GM12801 (cell line): ENCODE data around the gene ZER1.

Experiments
- TF ChIP-seq, protein P1 (sequence below): IDR thresholded peaks from one replicate; pipeline ENCODE4 v1.5.1; 2011; ENCODE audit warnings: control low read depth; ENCODE audit not compliant: insufficient read length; ENCODE audit errors: extremely low read depth

ZER1 gene

DNA sequence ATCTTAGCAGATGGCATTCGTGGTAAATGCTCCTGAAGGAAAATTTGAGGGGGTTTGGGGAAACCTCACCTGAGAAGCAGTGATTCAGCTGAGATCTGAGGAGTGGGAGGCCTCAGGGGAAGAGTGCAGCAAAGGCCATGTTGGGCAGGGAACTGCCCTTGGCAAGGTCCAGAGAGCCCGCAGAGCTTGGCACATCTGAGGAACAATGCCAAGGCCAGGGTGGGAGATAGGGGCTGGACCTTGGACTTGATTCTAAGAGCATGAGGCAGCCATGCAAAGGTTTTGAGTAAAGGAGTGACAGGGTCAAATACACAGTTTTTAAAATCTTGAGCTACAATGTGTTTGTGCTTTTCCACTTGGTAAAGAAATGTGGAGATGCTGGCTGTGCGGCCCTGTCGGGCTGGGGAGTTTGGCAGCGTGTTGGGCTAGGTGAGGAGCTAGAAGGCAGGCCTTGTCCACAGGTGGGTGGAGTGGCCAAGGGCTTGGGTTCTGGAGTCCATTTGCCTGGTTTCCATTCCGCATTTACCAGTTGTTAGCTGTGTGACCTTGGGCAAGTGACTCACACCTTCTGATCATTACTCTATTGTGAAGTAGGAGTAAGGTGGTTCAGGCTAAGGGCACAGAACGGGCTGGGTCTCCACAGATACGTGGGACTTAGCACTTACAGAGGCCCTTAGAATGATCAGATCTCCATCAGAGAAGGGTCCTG lies 21.4 kb upstream of the ZER1 start:
- TF ChIP-seq, protein P1, sequence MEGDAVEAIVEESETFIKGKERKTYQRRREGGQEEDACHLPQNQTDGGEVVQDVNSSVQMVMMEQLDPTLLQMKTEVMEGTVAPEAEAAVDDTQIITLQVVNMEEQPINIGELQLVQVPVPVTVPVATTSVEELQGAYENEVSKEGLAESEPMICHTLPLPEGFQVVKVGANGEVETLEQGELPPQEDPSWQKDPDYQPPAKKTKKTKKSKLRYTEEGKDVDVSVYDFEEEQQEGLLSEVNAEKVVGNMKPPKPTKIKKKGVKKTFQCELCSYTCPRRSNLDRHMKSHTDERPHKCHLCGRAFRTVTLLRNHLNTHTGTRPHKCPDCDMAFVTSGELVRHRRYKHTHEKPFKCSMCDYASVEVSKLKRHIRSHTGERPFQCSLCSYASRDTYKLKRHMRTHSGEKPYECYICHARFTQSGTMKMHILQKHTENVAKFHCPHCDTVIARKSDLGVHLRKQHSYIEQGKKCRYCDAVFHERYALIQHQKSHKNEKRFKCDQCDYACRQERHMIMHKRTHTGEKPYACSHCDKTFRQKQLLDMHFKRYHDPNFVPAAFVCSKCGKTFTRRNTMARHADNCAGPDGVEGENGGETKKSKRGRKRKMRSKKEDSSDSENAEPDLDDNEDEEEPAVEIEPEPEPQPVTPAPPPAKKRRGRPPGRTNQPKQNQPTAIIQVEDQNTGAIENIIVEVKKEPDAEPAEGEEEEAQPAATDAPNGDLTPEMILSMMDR, result no peak

DNA sequence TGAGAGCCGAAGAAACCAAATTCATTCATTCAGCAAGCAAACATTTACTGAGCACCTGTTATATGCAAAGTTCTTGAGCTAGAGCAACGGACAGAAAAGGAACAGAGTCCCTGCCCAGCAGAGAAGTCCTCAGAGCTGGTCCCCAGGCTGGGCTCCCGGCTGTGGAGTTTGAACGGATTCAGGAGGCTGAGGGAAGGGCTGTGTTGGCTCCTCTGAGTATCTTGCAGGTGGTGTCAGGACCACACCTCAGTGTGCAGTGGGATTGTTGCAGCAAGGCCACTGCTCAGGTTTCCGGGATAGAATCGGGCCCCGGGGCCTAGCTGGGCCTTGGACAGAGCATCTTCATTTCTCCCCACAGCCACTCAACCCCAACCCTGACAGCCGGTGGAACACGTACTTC lies 20.4 kb upstream of the ZER1 start:
- TF ChIP-seq, protein P1, result no peak

DNA sequence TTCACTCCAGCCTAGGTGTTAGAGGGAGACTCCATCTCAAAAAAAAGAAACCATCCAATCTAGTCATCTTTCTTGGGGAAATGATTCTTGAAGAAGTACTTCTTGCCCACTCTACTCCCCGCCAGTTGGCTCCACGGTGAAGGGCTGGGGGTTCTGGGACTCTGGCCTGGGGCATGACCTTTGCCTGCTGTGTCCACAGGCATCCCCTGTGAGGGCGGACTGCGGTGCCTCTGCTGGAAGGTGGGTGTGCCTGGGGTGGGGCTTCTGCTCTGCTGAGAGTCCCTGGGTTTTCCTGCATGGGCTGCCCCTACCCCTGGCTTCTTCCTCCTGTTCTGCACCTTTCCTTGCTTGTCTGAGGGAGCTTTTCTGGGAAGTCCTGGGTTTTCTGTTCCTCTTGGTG lies 18.8 kb upstream of the ZER1 start:
- TF ChIP-seq, protein P1, result no peak

DNA sequence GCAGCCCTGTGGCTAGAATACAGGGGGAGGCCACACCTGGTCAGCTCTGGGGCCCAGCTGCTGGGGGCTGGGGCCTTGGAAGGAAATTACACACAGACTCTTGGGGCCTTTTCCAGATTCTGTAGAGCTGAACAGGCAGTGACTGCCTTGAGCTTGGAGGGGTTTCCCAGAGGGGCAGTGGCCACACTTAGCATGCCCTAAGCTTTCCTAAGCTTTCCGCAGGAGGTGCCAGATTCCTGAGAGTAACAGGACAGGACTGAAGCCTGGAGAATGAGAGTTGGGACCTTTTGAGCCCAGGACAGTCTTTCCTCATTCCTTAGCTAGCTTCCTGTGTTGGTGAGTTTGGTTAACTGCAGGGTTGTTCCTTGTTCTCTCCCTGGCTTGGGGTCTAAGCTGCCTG lies 16.7 kb upstream of the ZER1 start:
- TF ChIP-seq, protein P1, result no peak

DNA sequence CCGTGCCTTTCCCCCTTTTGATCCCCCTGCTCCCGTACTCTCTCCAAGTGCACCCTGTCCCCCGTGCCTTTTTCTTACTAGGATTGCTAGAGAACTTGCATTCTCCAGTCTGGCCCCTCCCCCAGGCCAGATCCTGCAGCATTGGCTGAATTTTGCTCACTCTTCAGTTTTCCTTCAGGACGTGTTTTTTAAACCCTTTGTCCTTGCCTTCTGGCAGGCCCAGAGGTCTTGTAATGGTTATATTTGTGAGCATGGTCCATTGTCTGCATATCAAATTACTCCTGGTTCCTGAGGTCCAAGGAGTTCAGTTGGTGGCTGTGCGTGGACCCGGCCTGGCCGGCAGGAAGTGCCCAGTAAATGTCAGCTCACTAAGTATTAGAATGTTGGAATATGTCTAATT lies 15.9 kb upstream of the ZER1 start:
- TF ChIP-seq, protein P1, result no peak

DNA sequence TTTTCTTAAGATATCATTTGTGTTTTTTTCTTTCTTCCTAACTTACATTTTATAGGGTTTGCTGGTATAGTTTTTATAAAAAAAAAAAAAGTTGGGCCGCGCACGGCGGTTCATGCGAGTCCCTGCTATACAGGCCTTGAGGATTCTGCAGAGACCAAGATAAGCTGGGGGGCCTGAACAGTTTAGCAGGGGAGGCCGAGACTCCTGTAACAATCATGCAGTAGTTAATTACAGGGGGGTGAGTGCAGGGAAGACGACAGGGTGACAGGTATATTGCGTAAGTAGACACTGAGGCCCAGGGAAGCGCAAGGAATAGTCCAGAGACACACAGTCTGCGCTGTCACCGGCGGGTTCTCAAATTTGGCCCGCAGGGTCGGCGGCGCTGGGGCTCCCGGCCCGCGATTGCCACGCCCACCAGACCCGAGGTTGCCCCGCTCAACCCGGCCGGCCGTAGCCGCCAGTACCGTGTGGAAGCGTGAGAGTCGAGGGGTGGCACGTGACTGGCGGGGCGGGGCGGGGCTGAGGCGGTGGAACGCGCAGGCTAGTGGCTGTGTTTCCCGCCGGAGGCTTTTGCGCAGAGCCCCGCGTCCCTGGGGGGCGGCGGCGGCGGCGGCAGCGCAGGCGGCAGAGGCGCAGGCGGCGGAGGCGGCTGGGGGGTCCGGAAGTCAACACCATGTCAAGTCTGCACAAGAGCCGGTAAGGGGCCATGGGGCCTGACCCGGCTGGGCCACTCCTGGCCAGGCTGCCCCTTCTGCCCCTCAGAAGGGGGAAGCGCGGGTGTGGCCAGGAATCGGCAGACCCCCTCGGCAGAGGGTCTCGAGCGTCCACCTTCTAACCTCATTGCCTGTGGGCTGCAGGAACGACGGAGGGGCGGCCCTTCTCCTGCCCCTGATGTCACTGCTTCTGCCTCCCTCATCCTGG lies 15.2 kb upstream of the ZER1 start, which contains the start of gene TBC1D13:
TBC1D13 (plus strand) TSS at position 573 of the 921 bp plus-strand sequence; CDS start at position 674, 101 bp downstream.
- TF ChIP-seq, protein P1, result no peak

DNA sequence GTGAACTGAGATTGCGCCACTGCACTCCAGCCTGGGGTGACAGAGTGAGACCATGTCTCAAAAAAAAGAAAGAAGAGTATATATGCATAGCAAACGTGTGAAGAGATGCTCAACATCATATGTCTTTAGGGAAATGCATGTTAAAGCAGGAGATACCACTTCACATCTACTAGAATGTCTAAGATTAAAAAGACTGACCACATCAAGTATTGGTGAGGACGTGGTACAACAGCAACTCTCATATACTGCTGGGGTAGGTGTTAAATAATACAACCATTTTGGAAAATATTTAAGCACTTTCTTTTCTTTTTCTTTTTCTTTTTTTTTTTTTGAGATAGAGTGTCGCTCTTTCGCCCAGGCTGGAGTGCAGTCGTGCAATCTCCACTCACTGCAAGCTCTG lies 13.7 kb upstream of the ZER1 start:
- TF ChIP-seq, protein P1, result no peak
